Activated CD8-positive, alpha-beta T cell treated with anti-CD3 and anti-CD28 coated beads, Interleukin-2, amount 10 ng/mL, durations not matched to agents 7 days and 5 days (primary cell): ENCODE measurements around the gene NEK5. TPM values are rescaled to one million over a fixed set of nuclear protein-coding genes. Genes with fewer than 3 reads are reported as not detected.

ENCODE experiments used
- ATAC-seq: fragments of 150-1000 bp; cut with Tn5 transposase; one replicate; pipeline ENCODE4 v1.10.0; 2021; ENCODE audit warnings: moderate library complexity
- CTCF ChIA-PET: fragments of 350-600 bp; sonication (Branson Sonifier 250); formaldehyde crosslinking; loops from one replicate; lab custom pipeline; 2021; ENCODE audit warnings: antibody characterized with exemption; lab: Charles Lee
- POLR2A ChIA-PET: fragments of 350-600 bp; sonication (Branson Sonifier 250); formaldehyde crosslinking; loops from one replicate; lab custom pipeline; 2021; ENCODE audit warnings: antibody characterized with exemption; lab: Charles Lee
- DNase-seq: peaks from one replicate; pipeline ENCODE4 v3.0.0-alpha.2; 2020
- H3K27ac Mint-ChIP-seq: one replicate; pipeline ENCODE4 v1.8.0; 2021; ENCODE audit warnings: mild to moderate bottlenecking, mixed read lengths
- H3K27me3 Mint-ChIP-seq: one replicate; pipeline ENCODE4 v1.8.0; 2021; ENCODE audit warnings: low read depth, mixed read lengths
- H3K36me3 Mint-ChIP-seq: one replicate; pipeline ENCODE4 v1.8.0; 2021; ENCODE audit warnings: low read depth, mixed read lengths
- H3K4me1 Mint-ChIP-seq: one replicate; pipeline ENCODE4 v1.8.0; 2021; ENCODE audit warnings: low read depth, mixed read lengths
- H3K4me3 Mint-ChIP-seq: one replicate; pipeline ENCODE4 v1.8.0; 2021; ENCODE audit warnings: mild to moderate bottlenecking, mixed read lengths
- H3K9me3 Mint-ChIP-seq: one replicate; pipeline ENCODE4 v1.8.0; 2022; ENCODE audit warnings: mixed read lengths; ENCODE audit not compliant: insufficient read depth
- total RNA-seq, 2 experiments: library from RNA; stranded (reverse); gene quantifications; one replicate each; pipeline ENCODE4 v1.2.3, GENCODE V29; 2021

Gene NEK5
- total RNA-seq, 2 experiments from 2014 or later, result not detected

DNA sequence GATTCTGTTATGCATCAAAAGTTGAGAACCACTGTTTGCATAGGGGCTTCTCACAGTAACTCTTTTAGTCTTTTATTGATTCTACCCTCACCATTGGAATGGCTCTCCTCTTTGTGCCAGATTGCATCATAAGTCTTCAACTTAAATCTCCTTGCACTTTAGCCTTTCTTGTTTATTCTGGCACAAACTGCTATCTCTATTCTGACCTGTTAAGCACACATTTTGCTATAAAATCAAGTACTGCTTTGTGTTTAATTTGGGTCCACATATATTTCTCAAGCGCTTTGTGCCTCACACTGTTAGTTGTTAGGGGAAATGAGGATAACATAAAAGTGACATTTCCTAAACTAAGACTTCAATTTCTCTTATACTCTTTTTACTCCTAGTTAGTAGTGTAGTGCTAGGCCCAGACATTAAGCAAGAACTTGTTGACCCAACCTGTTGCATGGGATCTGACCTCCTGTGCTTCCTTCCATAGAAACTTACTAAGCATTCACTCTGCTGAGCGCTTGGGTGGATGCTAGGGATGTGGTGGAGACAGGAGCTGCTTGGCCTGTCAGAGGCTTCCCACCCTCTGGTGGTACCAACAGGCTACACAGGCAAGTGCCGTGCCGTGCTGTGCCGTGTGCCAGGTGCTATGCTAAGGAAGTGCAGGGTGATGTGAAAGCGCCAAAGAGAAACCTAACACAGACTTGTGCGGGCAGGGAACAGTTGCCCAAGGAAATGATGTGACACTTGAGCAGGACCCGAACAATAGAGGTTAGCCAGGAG is 103.2 kb downstream of the NEK5 start:
- no peak for DNase-seq
- ATAC-seq, result no peak
- Mint-ChIP-seq H3K27me3 (no peaks in the 10 kb centered on the region), H3K4me1 (peaks cover 4% of the 10 kb centered on the region), H3K27ac (no peak overlapping the region), H3K9me3 (no peaks in the 10 kb centered on the region), H3K4me3 (no peak overlapping the region), H3K36me3 (peaks cover 71% of the 10 kb centered on the region)
- POLR2A ChIA-PET, result no interaction called here
- CTCF ChIA-PET, result no interaction called here

DNA sequence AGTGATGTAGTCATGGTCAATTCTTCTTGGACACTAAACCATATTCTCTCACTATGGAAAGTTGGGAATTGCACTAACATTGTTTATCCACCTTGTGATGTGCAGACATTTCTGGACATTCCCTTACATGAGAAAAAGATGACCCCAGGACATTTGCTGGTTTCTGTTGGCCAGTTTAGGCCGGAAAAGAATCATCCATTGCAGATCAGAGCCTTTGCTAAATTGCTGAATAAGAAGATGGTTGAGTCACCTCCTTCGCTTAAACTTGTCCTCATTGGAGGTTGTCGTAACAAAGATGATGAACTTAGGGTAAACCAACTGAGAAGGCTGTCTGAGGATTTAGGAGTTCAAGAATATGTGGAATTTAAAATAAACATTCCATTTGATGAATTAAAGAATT is 104.4 kb downstream of the NEK5 start, which contains the start of gene UTP14C:
Gene UTP14C (plus strand): TSS at position 211 of the 400 bp plus-strand sequence. CDS start 4,114 bp downstream, outside the sequence.
- H3K27ac Mint-ChIP-seq, result no peak within 1 kb of the TSS
- no peaks in the 10 kb centered on the region for H3K27me3 Mint-ChIP-seq
- H3K36me3 Mint-ChIP-seq, result peaks cover 75% of the 10 kb centered on the region
- DNase-seq (no peak), ATAC-seq (no peak)
- CTCF ChIA-PET, result no interaction called here
- no peak within 1 kb of the TSS for H3K4me3 Mint-ChIP-seq
- no peaks in the 10 kb centered on the region for H3K4me1 Mint-ChIP-seq
- POLR2A ChIA-PET, result no interaction called here
- H3K9me3 Mint-ChIP-seq, result no peaks in the 10 kb centered on the region

GRCh38 chr13:52022356-52022755 is 106.5 kb downstream of the NEK5 start:
- no peak overlapping the region for H3K4me3 Mint-ChIP-seq
- POLR2A ChIA-PET, result no interaction called here
- H3K4me1 Mint-ChIP-seq, result no peaks in the 10 kb centered on the region
- H3K9me3 Mint-ChIP-seq, result no peaks in the 10 kb centered on the region
- H3K36me3 Mint-ChIP-seq, result peaks cover 66% of the 10 kb centered on the region
- DNase-seq, result no peak
- no peaks in the 10 kb centered on the region for H3K27me3 Mint-ChIP-seq
- ATAC-seq, result no peak
- no peak overlapping the region for H3K27ac Mint-ChIP-seq
- CTCF ChIA-PET, result no interaction called here

GRCh38 chr13:52020191-52020590 is 108.7 kb downstream of the NEK5 start:
- H3K4me3 Mint-ChIP-seq, result no peak overlapping the region
- POLR2A ChIA-PET, result interaction anchor here (0.7 kb wide), 1 partner anchor 562 kb away, joined by 3 read pairs; no protein-coding TSS in a partner anchor
- CTCF ChIA-PET, result no interaction called here
- H3K9me3 Mint-ChIP-seq, result no peaks in the 10 kb centered on the region
- DNase-seq (no peak), ATAC-seq (no peak)
- H3K36me3 Mint-ChIP-seq, result peaks cover 55% of the 10 kb centered on the region
- no peaks in the 10 kb centered on the region for H3K27me3 Mint-ChIP-seq
- no peak overlapping the region for H3K27ac Mint-ChIP-seq
- H3K4me1 Mint-ChIP-seq, result no peaks in the 10 kb centered on the region

- no peak overlapping the region for H3K4me3 Mint-ChIP-seq
- no peak for DNase-seq
- no peaks in the 10 kb centered on the region for H3K9me3 Mint-ChIP-seq
- no peak for ATAC-seq
- ChIA-PET POLR2A (no interaction called here), CTCF (interaction anchor here (1.2 kb wide), 1 partner anchor 17 kb away, joined by 4 read pairs; no protein-coding TSS in a partner anchor)
- H3K36me3 Mint-ChIP-seq, result peaks cover 31% of the 10 kb centered on the region
- H3K4me1 Mint-ChIP-seq, result peaks cover 7% of the 10 kb centered on the region
- H3K27me3 Mint-ChIP-seq, result peaks cover under 1% of the 10 kb centered on the region
- no peak overlapping the region for H3K27ac Mint-ChIP-seq
Measured at GRCh38 chr13:52016296-52016695, 112.6 kb downstream of the NEK5 start.

- Mint-ChIP-seq H3K36me3 (peaks cover 12% of the 10 kb centered on the region), H3K9me3 (no peaks in the 10 kb centered on the region), H3K4me1 (peaks cover 13% of the 10 kb centered on the region), H3K4me3 (peak overlapping the region; percentile 99), H3K27me3 (peaks cover 28% of the 10 kb centered on the region), H3K27ac (peak overlapping the region; percentile 92)
- ChIA-PET POLR2A (interaction anchor here (1.2 to 1.4 kb wide), 3 partner anchors 9 to 147 kb away, joined by 3 to 4 read pairs (median 4); partner anchors contain the start of gene NEK3), CTCF (interaction anchor here (0.8 to 4.3 kb wide), 6 partner anchors 9 to 438 kb away, joined by 3 to 23 read pairs (median 6); partner anchors contain the start of gene VPS36)
- DNase-seq (no peak), ATAC-seq (no peak)
Measured at GRCh38 chr13:52012512-52012836, 116.4 kb downstream of the NEK5 start.

GRCh38 chr13:52011632-52012511 is 117.0 kb downstream of the NEK5 start, which contains the start of gene ALG11:
TSS of gene ALG11 (plus strand) at chr13:52012398. CDS start at chr13:52012419, 21 bp downstream.
- peaks cover 28% of the 10 kb centered on the region for H3K27me3 Mint-ChIP-seq
- no peaks in the 10 kb centered on the region for H3K9me3 Mint-ChIP-seq
- POLR2A ChIA-PET, result interaction anchor here (1.2 to 1.4 kb wide), 2 partner anchors 10 to 148 kb away, joined by 4 read pairs; partner anchors contain the start of gene NEK3
- peak; percentile 100 for ATAC-seq
- H3K4me1 Mint-ChIP-seq, result peaks cover 13% of the 10 kb centered on the region
- peak within 1 kb of the TSS; percentile 99 for H3K4me3 Mint-ChIP-seq
- CTCF ChIA-PET, result interaction anchor here (0.8 to 4.3 kb wide), 6 partner anchors 9 to 438 kb away, joined by 3 to 23 read pairs (median 6); partner anchors contain the start of gene VPS36
- peak; percentile 100 for DNase-seq
- peak within 1 kb of the TSS; percentile 92 for H3K27ac Mint-ChIP-seq
- peaks cover 9% of the 10 kb centered on the region for H3K36me3 Mint-ChIP-seq

- peak; percentile 10 for ATAC-seq
- POLR2A ChIA-PET, result no interaction called here
Measured at GRCh38 chr13:52010890-52011631, 117.8 kb downstream of the NEK5 start, which contains the start of gene ATP7B. TSS of gene ATP7B (minus strand) at chr13:52011450. CDS start at chr13:52011337, 113 bp downstream.

DNA sequence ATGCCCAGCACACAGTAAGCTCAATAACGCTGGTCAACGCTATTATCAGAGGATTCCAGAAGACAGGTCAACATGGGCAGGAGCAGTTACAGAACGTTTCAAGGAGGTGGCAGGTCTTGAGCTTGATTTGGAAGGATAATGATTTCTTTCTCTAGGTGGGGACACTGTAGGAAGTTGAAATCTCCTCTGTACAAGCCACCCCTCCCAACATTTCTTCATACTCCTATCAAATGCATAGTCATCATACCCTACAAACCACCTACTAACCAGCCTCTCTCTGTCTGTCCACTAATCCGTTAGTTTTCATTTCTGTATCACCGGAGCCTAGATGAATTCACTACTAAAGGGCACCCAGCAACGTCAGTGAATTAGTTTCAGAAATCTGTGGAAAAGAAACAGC is 118.9 kb downstream of the NEK5 start:
- ATAC-seq (no peak), DNase-seq (no peak)
- ChIA-PET CTCF (interaction anchor here (0.9 to 1.2 kb wide), 2 partner anchors 118 to 194 kb away, joined by 3 to 4 read pairs; no protein-coding TSS in a partner anchor), POLR2A (no interaction called here)
- Mint-ChIP-seq H3K27me3 (peaks cover 34% of the 10 kb centered on the region), H3K27ac (no peak overlapping the region), H3K36me3 (no peaks in the 10 kb centered on the region), H3K9me3 (no peaks in the 10 kb centered on the region), H3K4me1 (peaks cover 13% of the 10 kb centered on the region), H3K4me3 (no peak overlapping the region)

More at GRCh38 chr13:52010890-52011631, 117.8 kb downstream of the NEK5 start, which contains the start of gene ATP7B:
- Mint-ChIP-seq H3K36me3 (peaks cover 7% of the 10 kb centered on the region), H3K27ac (peak within 1 kb of the TSS; percentile 92), H3K4me1 (peaks cover 13% of the 10 kb centered on the region), H3K9me3 (no peaks in the 10 kb centered on the region), H3K27me3 (peaks cover 31% of the 10 kb centered on the region), H3K4me3 (peak within 1 kb of the TSS; percentile 99)
- DNase-seq, result peak; percentile 29
- CTCF ChIA-PET, result interaction anchor here (4.3 kb wide), 1 partner anchor 10 kb away, joined by 23 read pairs; no protein-coding TSS in a partner anchor

- Mint-ChIP-seq H3K4me3 (no peak overlapping the region), H3K27ac (no peak overlapping the region), H3K9me3 (no peaks in the 10 kb centered on the region), H3K4me1 (peaks cover 7% of the 10 kb centered on the region), H3K27me3 (peaks cover 34% of the 10 kb centered on the region), H3K36me3 (no peaks in the 10 kb centered on the region)
- POLR2A ChIA-PET, result no interaction called here
- no peak for DNase-seq
- CTCF ChIA-PET, result no interaction called here
- ATAC-seq, result no peak
Measured at GRCh38 chr13:52006523-52007245, 122.2 kb downstream of the NEK5 start.
